Transverse colon (tissue), 4 donors: ENCODE data around the gene LHB. TPM values are rescaled to one million over a fixed set of nuclear protein-coding genes. Genes with fewer than 3 reads are reported as not detected.
A peak's percentile ranks its signal among the peaks of the same experiment; 100 is the strongest.
"Not testable (repeated sequence)": the region's sequence is repeated elsewhere in the genome, so short reads cannot be mapped to it uniquely, and the experiment has no call there.

ENCODE experiments used
- DNase-seq: peaks from one replicate; pipeline ENCODE4 v3.0.0-alpha.2; 2019
- H3K27ac ChIP-seq, 4 donors: fragments of 200-600 bp; sonication (generic); 2 replicates each; pipeline ENCODE4 v1.5.1; 2016 to 2018; ENCODE audit warnings: inconsistent platforms in 4 of 4
- H3K27me3 ChIP-seq: fragments of 200-600 bp; sonication (generic); 2 replicates; pipeline ENCODE4 v1.5.1; 2017; ENCODE audit warnings: inconsistent platforms
- H3K36me3 ChIP-seq, 4 donors: fragments of 200-600 bp; sonication (generic); 2 replicates each; pipeline ENCODE4 v1.5.1; 2017 to 2019; ENCODE audit warnings: inconsistent platforms in 4 of 4
- H3K4me1 ChIP-seq, 4 donors: fragments of 200-600 bp; sonication (generic); 2 replicates each; pipeline ENCODE4 v1.5.1; 2017 to 2020; ENCODE audit warnings: inconsistent platforms in 4 of 4
- H3K4me3 ChIP-seq, 4 donors: fragments of 200-600 bp; sonication (generic); 1 replicate in 1 of 4; 2 replicates in 3 of 4; pipeline versions ENCODE4 v1.5.1 to v1.6.1; 2017 to 2019; ENCODE audit warnings: inconsistent platforms in 4 of 4
- H3K9me3 ChIP-seq, 2 donors: fragments of 200-600 bp; sonication (generic); 2 replicates each; pipeline ENCODE4 v1.5.1; 2017 to 2019; ENCODE audit warnings: inconsistent platforms in 2 of 2
- CTCF ChIP-seq, 5 experiments: fragments of 200-600 bp in 3 of 5; fragments of 450-650 bp in 2 of 5; sonication (generic) in 3 of 5; IDR thresholded peaks; 1 replicate in 2 of 5; 2 replicates in 3 of 5; pipeline ENCODE4 v1.5.1; 2016 to 2017; ENCODE audit warnings: antibody characterized with exemption in 5 of 5, inconsistent platforms in 3 of 5, mild to moderate bottlenecking in 2 of 5, moderate library complexity in 1 of 5
- EP300 ChIP-seq: sonication (generic); formaldehyde crosslinking; IDR thresholded peaks from one replicate; pipeline ENCODE4 v1.6.1; 2017; ENCODE audit warnings: antibody characterized with exemption, low read depth
- POLR2A ChIP-seq: fragments of 450-650 bp; IDR thresholded peaks from one replicate; pipeline ENCODE4 v1.6.1; 2016; ENCODE audit warnings: antibody characterized with exemption, mild to moderate bottlenecking, moderate library complexity
- POLR2AphosphoS5 ChIP-seq, 3 donors: sonication (generic); formaldehyde crosslinking; IDR thresholded peaks; one replicate each; pipeline ENCODE4 v1.6.1; 2016; ENCODE audit warnings: antibody characterized with exemption in 3 of 3
- WGBS, 2 donors: methylation state at CpG; one replicate each; pipeline ENCODE4 v1.1.5; 2018; ENCODE audit warnings: low coverage in 1 of 2; 5-methylcytosine and 5-hydroxymethylcytosine counted together
- in situ Hi-C, 4 donors: fragments of 200-750 bp; cut with MboI; loops; one replicate each; pipeline versions ENCODE4 v1.15.0 to v1.15.1; 2017; ENCODE audit warnings: low sequenced_read_pairs in 3 of 4, low pct_ligation_motif_present in 1 of 4, low pct_unique_long_range_greater_than_20kb in 1 of 4
- intact Hi-C: fragments of 100-400 bp; cut with DNase I; formaldehyde crosslinking; loops from one replicate; pipeline ENCODE4 v1.15.1; 2023; ENCODE audit warnings: low total_unique reads
- total RNA-seq, 4 donors: library from RNA; depleted of rRNA; stranded (reverse); fragments of >200 nt; gene quantifications; one replicate each; pipeline ENCODE4 v1.1.0, GENCODE V29; 2016

Gene LHB
- total RNA-seq, 4 donors from 2014 or later = 1.4 TPM; not detected in 3

DNA sequence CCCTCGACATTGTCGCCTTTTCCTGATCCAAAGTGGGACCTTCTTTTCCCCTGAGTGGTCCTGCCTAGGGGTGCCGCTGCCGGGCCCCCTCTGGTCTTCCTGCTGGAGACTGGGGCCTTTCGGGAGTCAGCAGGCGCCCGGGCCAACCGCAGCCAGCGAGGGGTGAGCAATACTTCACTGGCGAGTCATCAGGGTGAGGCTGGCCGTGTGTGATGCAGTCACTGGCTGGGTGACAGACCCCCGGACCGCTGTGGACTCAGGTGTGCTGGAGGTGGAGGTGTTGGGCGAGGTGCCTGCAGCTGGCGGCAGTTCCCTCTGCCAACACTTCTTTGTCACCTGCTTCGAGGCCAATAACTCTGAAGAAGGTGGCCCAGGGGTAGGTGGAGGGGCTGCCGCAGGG lies 25.3 kb upstream of the LHB start:
- DNase-seq = no peak
- TF ChIP-seq POLR2AphosphoS5 (IDR thresholded peaks at IDR 0.05) = no peak
- TF ChIP-seq POLR2A = no peak
- no peak for TF ChIP-seq CTCF (IDR thresholded peaks at IDR 0.05)
- no peak for TF ChIP-seq EP300
- H3K9me3 ChIP-seq = no peaks in the 10 kb centered on the region
- H3K27ac ChIP-seq = no peak overlapping the region
- WGBS, 2 donors = 70% methylated on average over 17 of the region's 17 CpGs; no CpG with 5 or more reads in 1 of the 2 donors
- no peak overlapping the region for H3K4me3 ChIP-seq
- in situ Hi-C loops = no loop called here
- no peaks in the 10 kb centered on the region for H3K36me3 ChIP-seq
- no peaks in the 10 kb centered on the region for H3K4me1 ChIP-seq
- intact Hi-C loops = no loop called here
- no peaks in the 10 kb centered on the region for H3K27me3 ChIP-seq

DNA sequence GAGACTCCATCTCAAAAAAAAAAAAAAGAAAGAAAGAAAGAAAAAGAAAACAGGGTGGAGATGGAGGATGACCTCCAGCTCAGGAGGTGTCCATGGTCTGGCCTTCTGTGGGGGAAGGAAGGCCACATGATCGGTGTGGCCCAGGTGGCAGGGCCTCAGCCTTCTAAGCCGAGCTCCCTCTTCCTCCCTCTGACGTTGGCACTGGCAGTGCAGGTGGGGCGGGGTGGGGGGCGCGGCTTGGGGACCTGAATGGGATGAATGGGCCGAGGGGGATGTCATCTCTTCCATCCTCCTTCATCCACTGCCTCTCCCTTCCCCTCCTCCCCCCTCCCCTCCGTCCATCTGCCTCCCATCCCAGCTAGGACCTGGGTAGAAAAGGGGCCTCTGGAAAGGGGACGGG lies 22.8 kb upstream of the LHB start:
- in situ Hi-C loops, H3K4me3 ChIP-seq, H3K9me3 ChIP-seq, DNase-seq, H3K36me3 ChIP-seq, intact Hi-C loops, H3K4me1 ChIP-seq, H3K27ac ChIP-seq, H3K27me3 ChIP-seq: not testable (repeated sequence)
- 50% methylated on average over 9 of the region's 9 CpGs; no CpG with 5 or more reads in 1 of the 2 donors for WGBS, 2 donors

GRCh38 chr19:49038557-49039276 lies 21.8 kb upstream of the LHB start:
- DNase-seq, H3K4me1 ChIP-seq, in situ Hi-C loops, intact Hi-C loops, H3K36me3 ChIP-seq, H3K4me3 ChIP-seq, H3K27me3 ChIP-seq, H3K9me3 ChIP-seq, H3K27ac ChIP-seq: not testable (repeated sequence)
- WGBS, 2 donors = 75 to 83% methylated on average over 4 to 26 of the region's 26 CpGs

DNA sequence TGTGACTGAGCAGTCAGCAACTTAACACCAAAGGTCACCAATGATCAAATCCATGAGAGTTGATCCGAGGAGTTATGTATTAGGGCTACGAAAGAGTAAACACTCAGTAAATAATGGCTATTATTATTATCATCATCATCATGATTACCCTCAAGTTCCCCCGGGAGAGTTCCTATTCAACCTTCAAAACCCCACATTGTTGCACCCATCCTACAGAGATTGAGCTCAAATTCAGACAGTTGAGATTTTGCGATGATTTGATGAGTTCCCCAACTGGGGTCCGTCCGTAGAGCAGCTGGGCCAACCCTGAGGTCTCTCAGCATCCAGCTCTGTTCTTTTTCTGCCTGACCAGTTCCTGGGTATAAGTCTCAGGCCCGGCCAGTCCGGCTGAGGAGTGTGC lies 21.2 kb upstream of the LHB start:
- H3K27ac ChIP-seq, H3K9me3 ChIP-seq, intact Hi-C loops, H3K4me3 ChIP-seq, in situ Hi-C loops, H3K4me1 ChIP-seq, H3K36me3 ChIP-seq, H3K27me3 ChIP-seq, DNase-seq: not testable (repeated sequence)
- WGBS, 2 donors = 86% methylated on average over 8 of the region's 8 CpGs; no CpG with 5 or more reads in 1 of the 2 donors

- H3K27me3 ChIP-seq, H3K4me3 ChIP-seq, H3K4me1 ChIP-seq, H3K9me3 ChIP-seq, in situ Hi-C loops, intact Hi-C loops, H3K36me3 ChIP-seq, H3K27ac ChIP-seq, DNase-seq: not testable (repeated sequence)
- peak in 2 of 5 experiments; percentile 18 to 21 for TF ChIP-seq CTCF (IDR thresholded peaks at IDR 0.05)
- WGBS, 2 donors = 59% methylated on average over 18 of the region's 18 CpGs; no CpG with 5 or more reads in 1 of the 2 donors
Measured at GRCh38 chr19:49036815-49037214, 19.9 kb upstream of the LHB start, which contains the start of gene CGB1. TSS of gene CGB1 (minus strand) at chr19:49036895. CDS start at chr19:49036711, 184 bp downstream.
